HG03378 (cell line): ENCODE results near the gene IGF2BP2.
"Not testable (repeated sequence)": the region's sequence is repeated elsewhere in the genome, so short reads cannot be mapped to it uniquely, and the experiment has no call there.

Experiments used
- ATAC-seq: cut with Tn5 transposase; IDR thresholded peaks from one replicate; pipeline ENCODE4 v1.9.1; 2021; ENCODE audit warnings: mild to moderate bottlenecking, moderate library complexity; ENCODE audit not compliant: unreplicated experiment

The IGF2BP2 gene

DNA sequence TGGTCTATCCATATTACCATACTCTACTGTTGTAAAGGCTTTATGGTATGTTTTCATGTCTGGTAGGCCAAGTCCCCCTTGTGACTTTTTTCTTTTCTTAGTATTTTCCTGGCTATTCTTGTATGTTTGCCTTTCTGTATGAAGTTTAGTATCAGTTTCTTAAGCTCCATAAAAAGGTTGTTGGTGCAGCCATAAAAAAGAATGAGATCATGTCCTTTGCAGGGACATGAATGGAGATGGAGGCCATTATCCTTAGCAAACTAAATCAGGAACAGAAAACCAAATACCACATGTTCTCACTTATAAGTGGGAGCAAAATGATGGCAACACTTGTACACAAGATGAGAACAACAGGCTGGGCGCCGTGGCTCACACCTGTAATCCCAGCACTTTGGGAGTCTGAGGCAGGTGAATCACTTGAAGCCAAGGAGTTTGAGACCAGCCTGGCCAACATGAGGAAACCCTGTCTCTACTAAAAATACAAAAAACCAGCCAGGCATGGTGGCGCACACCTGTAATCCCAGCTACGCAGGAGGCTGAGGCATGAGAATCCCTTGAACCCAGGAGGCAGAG is 13.7 kb upstream of the IGF2BP2 start:
- not testable (repeated sequence) for ATAC-seq

DNA sequence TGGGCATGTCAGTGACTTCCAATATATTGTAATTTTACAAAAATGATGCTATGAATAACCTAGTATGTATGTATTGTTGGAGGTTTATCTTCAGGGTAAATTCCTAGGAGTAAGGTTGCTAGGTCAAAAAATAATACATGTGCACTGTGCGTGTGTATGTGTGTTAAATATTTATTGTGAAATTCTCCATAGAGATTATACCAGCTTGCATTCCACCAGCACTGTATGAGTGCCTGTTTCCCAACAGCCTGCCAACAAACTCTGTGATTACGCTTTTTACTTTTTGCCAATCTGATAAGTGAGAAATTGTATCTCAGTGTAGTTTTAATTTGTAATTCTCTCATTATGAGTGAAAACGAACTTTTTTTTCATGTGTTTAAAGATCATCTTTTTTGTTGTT is 12.6 kb upstream of the IGF2BP2 start:
- ATAC-seq: no peak

- no peak for ATAC-seq
Observed at GRCh38 chr3:185831990-185832389, 7.1 kb upstream of the IGF2BP2 start.

GRCh38 chr3:185831195-185831594 is 6.4 kb upstream of the IGF2BP2 start:
- no peak for ATAC-seq

DNA sequence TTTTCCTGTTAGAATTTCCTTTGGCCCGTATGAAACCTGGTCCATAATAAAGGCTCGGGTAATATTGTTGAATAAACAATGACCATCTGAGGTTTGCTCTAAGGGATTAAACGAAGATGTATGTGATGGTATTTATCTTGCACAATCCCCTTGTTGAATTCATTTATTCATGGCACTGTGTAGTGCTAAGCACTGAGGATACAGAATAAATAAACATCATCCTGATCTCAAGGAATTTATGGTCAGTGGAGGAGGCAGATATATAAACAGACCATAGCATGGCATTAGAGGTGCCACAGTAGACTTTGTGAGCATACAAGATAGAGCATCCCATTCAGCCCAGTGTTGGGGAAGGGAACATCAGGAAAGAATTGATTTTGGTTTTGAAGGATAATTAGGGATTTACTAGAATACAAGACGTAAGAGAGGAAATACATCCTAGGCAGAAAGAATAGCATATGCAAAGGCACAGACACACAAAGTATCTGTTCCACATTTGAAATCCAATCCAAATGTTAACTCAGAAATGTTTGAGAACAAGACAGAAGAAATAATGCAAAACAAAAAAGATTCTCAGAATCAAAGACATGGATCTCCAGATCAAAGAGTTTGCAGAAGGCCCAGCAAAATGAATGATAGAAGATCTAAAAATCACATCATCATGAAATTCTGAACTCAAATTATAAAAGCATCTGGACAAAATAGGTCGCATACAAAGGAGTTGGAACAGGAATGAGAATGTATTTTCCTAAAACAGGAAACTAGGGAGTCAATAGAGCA is 5.4 kb upstream of the IGF2BP2 start:
- no peak for ATAC-seq

GRCh38 chr3:185828755-185829154 is 3.9 kb upstream of the IGF2BP2 start:
- ATAC-seq: no peak

GRCh38 chr3:185827595-185828344 is 2.9 kb upstream of the IGF2BP2 start:
- no peak for ATAC-seq

DNA sequence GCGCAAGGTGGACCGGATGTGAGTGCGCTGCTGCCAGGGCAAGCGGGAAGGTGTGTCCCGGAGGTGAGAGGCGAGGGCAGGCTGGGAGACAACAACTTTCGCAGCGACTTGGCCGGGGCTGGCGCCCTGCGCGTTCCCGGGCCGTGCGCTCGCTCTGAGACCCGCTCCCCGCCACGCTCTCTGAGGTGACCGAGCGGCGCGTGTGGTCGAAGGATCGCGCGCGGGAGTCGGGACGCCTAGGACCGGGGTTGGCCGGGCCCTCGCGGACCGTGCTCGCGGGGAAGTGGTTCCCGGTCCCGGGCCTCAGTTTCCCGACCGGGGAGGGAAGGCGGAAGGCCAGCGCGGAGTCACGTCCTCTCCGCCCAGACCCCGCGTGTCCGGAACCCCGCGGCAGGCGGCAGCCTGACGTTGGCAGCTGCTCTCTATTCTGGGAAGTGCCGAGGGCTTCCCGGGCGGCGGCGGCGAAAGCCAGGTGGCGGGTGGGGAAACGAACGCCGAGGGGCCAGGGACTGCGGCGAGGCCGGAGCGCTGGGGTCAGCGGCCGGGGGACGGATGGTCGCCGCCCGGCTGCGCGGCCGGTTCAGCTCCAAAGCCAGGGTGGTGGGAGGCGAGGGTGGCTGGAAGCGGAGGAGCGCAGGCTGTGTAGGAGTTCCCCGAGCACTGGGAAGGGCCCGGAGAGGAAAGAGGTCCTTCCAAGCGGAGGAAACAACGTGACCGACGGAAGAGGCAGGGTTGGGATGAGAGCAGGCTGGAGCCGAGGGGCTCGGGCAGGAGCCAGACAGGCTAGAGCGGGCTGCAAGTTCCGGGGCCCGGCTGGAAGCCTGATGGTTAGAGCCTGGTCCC is 1.0 kb upstream of the IGF2BP2 start:
- ATAC-seq: no peak

GRCh38 chr3:185824051-185825005 is 514 bp downstream of the IGF2BP2 start:
- ATAC-seq: no peak

DNA sequence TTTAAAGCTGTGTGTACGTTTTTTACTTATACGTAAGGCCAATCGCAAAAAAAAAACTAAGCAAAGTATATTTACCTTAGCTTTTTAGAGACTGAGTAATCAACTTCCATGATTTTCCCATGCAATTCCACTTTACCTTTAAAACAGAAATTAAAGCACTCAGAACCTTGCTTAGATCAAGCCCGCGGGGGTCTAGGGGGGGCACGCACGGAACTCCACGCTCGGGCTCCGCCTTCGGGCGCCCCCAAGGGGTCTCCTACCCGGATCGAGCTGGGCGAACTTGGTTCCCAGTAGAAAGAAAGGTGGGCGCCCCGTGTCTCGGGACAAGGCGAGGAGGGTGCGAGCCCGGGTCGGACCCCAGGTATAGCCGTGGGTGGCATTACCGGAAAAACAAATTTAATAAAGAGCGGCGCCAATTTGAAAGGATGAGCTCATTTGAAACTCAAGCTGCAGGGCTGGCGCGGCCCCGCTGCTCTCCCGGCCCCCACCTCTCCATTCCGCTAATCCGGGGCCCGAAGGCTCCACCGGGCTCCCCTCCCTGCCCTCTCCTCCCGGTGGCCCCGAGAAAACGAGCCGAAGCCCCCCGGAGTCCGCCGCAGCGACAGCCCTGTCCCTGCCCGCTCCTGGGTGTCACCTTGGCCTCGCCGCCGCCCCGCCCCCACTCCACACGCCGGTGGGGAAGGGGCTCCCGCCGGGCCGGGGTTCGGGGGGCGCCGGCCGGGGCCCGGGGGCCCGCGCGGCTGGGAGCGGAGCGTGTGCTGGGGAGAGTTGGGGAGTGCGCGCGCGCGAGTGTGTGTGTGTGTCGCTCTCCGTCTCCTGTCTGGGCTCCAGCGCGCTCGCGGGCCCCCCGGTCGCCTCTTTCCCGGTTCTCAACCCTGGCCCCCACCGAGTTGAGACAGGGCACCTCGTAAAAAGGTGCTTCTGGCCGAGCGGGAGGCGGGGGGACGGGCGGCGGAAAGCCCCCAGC is 1.5 kb downstream of the IGF2BP2 start:
- ATAC-seq: no peak

GRCh38 chr3:185822221-185823000 is 2.4 kb downstream of the IGF2BP2 start:
- ATAC-seq: no peak

- ATAC-seq: no peak
Observed at GRCh38 chr3:185820973-185821758, 3.7 kb downstream of the IGF2BP2 start.

DNA sequence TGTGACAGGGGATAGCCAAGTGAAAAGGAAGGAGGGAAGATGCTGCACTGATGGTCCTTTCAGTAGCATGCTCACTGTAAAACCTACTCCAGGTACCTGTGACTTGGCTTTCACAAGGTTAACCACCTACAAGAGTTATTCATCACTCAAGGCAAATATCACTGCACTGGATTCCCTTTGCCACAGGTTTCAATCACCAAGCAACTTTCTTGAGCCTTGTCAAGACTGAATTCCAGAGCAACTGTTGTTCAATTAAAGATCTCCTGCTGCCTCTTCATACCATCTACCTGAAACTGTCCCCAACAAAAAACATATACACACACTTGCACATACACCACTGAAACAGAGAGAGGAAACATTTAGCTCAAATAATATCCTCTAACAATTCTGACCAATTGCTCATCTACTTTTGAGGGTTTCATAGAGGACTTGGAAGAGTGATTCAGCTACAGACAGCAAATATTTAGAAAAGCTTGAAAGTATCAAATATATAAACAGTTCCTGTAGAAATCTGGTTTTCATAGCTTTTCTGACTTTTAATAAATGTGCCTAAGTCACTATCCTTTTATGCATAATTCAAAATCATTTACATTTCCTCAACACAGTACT is 6.5 kb downstream of the IGF2BP2 start:
- ATAC-seq: no peak

DNA sequence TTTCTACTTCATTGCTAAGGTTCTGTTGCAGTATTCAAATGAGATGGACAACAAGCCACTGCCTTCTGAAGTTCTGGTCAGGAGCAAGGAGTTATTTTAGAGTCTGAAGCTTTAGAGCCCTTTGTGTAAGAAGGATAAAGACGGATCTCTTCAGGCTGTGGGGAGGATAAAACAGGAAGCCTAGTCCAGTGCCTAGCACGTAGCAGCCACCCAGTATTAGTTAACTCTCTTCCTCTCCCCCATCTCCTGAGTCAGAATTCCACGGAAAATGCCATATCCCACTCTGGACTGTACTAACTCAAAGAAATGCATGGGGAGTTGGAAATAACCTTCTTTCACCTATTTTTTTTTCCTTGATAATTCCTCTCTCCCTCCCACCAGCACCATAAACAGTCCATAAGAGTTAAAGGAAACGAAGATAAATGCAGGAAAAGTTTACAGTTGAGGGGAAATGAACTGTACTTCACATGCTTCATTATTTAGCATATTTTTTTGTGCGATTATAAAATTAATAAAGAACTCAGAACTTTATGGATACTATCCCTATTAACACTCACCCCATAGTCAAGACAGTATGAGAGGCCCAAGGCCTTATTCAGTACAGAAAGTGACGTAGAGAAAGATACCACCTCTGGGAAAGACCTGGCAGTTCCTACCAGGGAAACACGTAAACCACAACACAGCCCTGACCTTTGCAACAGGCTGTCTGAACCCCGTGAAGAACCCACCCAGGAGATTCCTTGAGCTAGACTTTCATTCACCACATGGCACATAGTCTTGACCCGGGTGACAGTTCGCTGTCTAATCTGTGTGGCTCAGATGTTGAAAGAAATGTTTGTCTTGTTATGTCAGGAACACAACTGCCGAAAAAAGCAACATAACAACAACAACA is 9.2 kb downstream of the IGF2BP2 start:
- ATAC-seq: no peak

DNA sequence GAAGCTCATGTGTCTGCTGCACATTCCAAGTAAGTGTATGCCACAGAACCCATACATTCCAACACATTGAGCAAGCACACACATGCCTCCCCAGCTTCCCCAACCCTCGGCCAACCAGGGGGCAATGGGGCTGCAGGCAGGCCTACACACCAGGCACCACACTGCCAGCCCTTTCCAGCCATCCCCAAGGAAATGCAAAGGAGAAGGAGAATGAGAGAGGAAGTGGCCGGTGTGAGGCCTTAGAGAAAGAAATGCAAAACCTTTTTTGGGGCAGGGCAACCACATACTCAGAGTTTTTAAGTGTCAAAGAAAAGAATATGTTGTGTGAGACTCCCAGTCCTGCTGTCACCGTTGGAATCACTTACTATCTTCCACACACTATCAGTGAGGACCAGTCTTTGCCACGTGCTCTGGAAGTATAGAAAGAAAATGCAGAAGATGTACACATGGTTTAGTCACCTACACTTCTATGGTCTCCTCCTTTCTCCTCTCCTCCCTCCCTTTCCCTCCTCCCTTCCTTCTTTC is 11.1 kb downstream of the IGF2BP2 start:
- ATAC-seq: no peak

GRCh38 chr3:185813205-185813604 is 11.6 kb downstream of the IGF2BP2 start:
- ATAC-seq: no peak
